GM15510 (cell line): ENCODE results near the gene PCBP3.

Experiments
- POLR2A ChIP-seq: IDR thresholded peaks from 3 replicates; pipeline ENCODE4 v1.6.1; 2011; ENCODE audit warnings: borderline replicate concordance; ENCODE audit not compliant: insufficient read length; ENCODE audit errors: extremely low read depth

PCBP3 gene

DNA sequence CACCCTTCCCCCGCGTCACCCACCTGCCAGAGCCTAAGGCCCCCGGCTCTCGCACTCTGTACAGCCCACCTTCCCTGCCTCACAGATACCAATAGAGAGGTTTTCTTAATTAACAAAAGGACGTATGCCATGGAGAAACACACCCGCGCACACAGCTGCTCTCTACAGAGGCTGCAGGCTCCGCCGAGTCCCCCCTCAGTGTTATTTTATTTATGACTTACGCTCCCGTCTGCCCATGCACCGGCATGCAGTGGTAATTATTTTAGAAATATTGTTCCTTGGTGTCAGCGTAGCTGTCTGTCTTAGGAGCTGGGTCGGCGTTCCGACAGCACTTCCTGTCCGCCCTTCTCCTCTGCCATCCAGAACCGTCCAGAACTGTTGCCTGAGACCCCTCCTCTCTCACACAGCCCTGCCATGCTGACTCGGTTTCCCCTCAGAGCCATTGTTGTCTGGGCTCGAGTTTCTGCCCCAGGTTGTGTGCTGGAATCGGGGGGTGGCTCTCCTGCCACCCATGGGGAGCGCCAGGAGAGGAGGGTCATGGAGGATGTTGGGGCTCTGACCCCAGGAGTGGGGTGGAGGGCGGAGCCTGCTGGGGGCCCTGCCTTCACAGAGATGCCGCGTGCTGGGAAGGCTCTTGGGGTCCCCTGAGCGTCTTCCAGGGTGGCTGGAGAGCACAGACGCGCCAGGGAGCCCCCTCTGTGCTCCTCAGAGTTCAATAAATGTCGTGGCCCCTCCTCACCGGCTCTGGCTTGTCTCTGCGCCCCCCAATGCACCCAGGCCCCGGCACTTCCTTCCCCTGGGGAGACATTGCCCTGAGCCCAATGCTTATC lies 298.4 kb downstream of the PCBP3 start:
- TF ChIP-seq POLR2A = no peak

DNA sequence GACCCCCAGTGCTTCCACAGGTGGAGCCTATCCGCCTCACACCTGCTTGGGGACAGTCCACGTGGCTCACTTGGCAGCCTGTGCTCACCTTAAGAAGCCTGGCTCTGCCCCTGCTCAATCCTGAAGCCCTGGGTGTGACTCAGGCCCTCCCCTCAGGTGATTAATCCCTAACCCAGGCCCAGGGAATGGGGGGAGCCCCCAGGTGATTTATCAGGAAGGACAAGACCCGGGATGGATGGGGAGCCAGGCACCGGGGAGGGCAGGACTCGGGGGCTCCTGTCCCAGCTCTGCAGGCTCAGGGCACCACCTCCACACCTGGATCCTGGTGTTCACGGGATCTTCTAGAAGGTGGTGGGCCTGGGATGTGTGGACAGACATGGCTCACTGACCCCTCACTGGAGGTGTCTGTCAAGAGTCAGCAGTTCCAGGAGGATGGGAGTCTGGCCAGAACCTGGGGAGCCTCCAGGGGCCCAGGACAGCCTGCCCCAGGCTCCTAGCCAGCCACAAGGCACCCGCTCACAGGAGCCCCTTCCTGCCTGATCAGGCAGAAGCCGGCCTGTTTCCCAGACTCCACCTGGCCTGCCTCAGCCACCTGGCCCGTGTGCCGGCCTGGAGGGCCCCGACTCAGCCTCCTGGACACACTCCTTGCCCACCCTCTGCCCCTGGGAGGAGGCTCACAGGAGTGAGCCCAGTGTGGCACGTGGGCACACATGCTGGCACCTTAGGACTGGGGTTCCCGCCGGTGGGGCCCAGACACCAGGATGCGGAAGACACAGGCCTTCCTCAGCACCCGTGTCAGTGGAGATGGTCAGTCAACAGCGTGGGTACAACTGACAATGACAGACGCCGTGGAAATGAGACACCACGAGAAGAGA lies 299.5 kb downstream of the PCBP3 start:
- no peak for TF ChIP-seq POLR2A

DNA sequence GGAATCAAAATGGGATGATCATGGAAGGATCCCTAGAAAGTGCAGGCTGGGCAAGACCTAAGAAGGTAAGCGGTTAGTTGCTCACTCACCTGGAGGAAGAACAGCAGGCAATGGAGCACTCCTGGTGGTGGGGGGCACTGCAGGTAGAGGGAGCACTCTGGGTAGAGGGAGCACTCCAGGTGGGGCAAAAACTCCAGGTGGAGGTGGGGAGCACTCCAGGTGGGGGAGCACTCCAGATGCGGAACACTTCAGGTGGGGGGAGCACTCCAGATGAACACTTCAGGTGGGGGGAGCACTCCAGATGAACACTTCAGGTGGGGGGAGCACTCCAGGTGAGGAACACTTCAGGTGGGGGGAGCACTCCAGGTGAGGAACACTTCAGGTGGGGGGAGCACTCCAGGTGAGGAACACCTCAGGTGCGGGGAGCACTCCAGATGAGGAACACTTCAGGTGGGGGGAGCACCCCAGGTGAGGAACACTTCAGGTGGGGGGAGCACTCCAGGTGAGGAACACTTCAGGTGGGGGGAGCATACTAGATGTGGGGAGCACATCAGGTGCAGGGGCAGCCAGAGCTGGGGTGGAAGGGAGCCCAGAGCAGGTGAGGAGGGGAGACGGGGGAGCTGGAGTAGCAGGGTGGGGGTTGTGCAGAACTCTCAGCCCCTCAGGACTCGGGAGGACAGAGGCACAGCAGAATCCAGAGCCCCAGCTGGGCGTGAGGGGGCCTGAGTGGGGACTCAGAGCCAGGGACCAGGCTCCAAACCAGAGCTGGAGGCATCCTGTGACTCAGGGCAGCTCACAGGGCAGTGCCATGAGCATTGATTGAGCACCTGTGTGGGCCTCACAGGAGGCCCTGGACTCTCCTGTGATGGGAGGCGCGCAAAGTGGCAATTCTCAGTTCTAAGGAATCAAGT lies 300.4 kb downstream of the PCBP3 start:
- TF ChIP-seq POLR2A = no peak

DNA sequence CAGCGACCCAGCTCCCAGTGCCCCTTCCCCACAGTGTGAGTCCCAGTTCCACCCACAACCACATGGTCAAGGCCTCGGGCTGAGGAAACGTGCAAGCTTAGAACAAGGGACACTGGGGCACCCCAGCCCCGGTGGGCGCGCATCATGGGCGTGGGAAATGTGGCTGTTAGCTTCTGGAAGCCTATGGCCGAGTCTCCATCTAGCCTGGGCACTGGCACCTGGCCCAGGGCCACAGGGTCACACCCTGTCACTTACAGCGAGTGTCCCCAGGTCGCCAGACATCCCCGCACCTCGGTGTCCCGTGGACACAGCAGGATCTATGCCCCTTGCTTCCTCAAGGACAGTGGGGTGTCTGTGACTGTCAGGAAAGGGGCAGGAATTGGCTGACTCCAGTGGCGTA lies 301.1 kb downstream of the PCBP3 start:
- TF ChIP-seq POLR2A = no peak

DNA sequence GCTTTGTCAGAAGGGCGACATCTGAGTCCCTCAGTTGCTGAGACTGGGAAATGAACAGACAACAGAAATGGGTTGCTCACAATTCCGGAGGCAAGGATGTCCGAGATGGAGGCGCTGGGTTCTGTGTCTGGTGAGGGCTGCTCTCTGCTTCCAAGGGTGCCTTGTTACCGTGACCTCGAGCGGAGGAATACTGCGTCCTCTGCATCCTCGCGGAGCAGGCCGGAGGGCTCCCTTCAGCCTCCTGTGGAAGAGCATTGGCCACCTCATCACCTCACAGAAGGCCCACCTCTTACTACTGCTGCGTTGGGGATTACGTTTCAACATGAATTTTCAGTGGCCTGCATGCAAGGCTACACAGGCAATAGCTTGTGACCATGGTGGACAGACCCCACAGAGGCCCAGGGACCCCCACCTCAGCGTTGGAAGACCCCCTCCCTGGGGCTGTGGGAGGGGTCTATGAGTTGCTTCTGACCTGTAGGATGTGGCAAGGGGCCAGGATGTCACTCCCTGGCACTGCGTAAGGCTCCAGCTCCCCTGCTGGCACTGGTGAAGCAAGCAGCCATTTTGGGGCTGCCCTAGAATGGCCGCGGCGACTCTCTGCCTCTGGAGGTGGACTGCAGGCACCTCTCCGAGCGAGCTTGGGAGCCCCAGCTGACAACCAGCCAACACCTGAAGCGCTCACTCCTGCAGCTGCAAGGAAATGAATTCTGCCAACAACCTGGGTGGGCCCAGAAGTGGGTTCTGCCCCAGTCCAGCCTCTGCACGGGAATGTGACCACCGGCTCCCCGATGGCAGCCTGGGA lies 301.7 kb downstream of the PCBP3 start:
- no peak for TF ChIP-seq POLR2A

DNA sequence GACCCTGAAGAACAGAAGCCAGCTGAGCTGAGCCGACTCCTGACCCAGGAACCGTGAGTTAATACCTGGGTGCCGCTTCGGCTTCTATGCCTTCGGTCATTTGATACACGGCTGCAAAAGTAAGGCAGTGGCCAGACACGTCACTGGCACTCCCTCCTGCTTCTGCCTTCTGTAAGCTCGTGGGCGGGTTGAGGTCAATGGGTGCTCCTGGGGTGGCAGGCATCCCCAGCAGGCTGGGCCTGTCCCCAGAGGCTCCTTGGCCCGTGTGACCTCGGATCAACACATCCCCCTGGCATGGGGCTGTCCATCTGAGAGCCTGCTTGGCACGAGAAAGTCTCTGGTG lies 302.3 kb downstream of the PCBP3 start:
- TF ChIP-seq POLR2A = no peak

DNA sequence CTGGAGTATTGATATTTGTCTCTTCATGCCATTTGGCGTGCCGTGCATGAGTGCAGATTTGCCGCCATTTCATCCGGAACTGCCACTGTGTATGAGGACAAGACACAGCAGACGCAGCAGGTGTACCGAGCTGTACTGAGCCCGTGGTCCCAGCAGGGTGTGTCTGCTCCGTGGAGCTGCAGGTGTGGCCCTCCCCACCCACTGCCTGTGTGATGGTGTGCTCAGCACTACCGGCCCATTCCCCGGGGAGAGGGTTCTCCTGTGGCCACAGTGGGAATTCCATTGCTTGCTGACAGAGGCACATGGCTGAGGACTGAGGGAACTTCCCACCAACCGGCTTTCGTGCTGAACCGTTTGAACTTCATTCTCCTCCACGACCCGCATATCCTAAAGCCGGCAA lies 303.8 kb downstream of the PCBP3 start:
- no peak for TF ChIP-seq POLR2A

DNA sequence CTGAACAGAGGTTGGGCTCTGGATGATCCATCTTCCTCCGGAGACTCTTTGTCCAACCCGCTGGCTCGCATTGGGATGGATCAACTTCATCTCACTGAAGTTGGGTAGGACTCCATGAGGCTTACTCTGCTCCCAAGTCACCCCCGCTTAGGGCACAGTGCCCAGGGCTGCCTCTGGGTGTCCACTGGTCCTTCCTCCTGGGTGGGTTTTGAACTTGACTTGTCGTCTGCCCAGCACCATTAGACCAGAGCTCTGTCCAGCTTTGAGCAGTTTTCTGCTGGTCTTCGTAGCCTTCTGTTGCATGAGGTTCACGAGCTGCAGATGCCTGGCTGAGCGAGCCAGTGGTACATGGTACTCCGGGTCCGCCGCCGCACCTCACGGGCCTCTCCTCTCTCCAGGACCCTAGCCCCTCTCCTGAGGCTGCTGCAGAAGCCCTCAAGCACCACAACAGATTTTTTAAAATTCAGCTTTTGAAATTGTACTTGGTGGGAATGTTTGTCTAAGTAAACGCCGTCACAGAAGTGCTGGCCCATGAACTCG lies 304.3 kb downstream of the PCBP3 start:
- no peak for TF ChIP-seq POLR2A

DNA sequence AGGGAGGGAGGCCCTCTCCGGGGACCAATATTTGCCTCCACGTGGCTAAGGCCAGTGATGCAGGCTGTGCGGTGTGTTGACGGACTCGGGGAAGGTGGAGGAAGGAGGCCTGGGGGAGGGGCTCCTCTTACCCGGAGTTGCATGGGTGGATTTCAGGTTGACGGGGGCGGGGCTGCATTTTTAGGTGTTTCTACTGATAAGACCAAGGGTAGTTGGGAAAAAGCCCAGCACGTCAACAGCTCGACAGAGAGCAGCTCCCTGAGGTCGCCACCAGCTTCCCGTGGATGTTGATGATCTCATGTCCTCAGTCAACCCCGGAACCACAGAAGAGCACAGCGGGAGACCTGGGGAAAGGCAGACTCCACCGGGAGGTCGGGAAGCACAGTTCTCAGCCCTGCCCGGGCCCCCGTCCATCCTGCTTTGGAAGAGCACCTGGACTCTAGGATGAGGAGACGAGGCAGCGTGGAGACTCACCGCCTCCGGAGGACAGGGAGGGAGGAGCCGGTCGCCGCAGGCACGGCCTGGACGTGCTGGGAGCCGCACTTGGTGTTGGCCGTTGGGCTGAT lies 305.1 kb downstream of the PCBP3 start:
- no peak for TF ChIP-seq POLR2A

DNA sequence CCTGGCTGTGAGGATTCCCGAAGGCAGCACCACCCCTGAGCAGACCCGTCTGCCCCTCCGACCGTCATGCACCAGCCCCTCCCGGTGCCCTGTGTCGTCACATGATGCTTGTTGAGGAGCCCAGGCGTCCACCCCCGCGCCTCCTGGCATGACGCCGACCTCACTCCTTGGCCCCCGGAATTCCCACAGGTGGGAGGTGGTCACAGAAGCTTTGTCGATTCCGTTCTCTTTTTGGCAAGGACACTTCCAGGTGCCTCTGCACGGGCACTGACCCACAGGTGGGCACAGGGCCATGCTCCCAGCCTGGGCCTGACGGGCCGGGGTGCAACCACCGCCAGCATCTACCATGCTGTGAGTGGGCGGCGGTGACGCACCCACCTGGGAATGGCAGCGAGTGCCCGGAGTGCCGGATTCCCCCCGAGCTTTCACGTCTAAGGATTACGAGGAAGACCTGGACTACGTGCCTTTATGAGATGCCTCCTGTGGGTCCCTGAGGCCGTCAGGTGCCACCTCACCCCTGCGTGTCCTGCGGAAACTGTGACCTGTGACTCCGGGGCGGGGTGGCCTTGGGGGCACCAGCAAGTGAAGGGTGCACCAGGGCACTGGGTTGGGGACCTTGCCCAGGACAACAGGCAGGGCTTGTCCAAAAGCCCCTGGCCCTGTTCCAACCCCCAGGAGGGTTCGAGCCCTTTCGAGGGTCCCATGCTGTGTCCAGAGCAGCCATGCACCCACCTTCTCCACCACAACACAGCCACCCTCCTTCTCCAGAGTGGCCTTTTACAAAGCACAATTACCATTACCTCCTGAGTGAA lies 306.6 kb downstream of the PCBP3 start:
- TF ChIP-seq POLR2A = no peak

DNA sequence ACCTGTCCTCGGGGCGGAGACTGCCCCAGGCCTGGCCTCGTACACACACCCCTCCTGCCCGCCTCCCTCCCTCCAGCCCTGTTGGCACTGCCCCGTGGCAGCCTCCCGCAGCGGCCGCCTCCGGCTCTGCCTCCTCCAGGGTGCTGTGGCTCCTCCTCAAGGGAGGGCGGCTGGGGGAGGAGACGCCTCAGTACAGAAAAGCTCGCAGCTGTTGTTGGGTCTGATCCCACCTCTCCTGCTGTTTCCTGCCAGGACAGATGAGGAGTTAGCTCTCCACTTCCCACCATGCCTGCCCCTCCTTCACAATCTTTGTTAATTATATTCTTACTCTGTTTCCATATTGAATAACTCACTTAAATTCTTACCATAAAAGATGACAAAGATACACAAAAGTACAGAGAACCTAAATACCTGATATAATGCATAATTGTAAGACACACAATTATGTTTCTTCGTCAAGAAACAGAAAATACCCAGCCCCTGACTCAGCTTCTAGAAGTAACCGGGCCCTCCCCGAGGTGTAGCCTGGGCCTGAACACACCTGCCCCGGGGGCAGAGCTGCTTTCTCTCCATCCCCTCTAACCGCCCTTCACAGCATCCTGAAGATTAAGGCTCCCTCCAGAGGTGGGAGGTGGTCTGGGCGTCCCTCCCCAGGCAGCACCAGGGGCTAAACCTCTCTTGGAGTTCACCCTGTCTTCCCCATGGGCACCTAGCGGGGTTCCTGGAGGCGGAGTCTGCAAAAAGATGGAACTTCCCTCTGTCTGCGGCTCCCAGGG lies 307.4 kb downstream of the PCBP3 start:
- TF ChIP-seq POLR2A = no peak

DNA sequence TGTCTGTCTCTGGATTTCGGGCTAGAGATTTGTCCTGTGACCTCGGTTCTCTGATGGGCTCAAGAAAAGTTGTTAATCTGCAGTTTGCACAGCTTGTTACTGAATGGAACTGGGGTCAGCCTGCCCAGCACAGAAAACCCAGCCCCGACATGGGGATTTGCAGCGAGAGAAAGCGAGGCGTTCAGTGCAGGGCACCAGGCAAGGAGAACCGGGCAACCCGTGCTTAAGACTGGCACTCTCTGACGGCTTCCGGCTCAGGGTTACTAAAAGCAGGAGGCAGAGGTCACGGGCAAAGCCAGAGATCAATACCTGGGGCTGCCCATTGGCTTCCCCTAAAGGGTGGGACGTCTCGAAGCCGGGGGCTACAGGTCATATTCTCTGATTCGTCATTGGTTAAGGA lies 308.2 kb downstream of the PCBP3 start:
- TF ChIP-seq POLR2A = no peak

DNA sequence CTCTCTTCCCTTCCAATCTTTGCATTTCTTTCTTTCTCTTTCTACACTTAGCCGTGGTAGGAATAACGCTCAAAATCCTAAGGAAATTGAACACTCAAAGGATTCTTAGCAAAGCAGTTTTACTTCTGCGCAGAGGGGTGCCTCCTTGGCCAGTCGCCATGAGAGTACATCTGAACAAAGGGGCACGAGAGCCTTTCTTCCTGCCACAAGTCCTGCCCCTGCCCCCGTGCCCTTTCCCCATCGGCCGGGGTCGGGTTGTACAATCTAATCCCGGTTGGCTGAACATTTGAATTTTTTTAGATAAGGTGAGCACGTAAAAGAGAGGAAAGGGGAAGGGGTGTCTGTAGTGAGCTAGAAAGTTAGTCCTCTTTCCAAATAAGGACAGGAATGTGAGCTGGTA lies 309.4 kb downstream of the PCBP3 start:
- no peak for TF ChIP-seq POLR2A

DNA sequence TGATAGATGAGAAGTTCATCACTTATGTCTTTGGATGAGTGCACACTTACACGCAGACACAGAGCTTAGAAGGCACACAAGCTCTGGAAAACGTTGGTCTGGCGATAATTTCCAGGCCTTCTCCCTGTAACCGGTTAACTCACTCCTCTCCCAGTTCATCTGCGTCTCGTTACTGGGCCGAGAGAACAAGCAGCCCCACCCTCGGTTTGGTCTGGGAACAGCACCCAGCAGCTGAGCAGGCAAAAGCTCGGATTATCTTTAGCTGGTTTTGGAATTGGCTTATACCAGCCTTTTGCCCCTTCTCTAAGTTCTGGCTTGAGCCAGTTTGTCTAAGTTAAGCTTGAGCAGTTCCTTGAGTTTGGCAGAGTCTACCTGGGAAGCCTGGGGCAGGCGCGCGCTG lies 310.7 kb downstream of the PCBP3 start:
- TF ChIP-seq POLR2A = no peak
